Activated CD4-positive, CD25-positive, alpha-beta regulatory T cell (primary cell): Measurements from ENCODE around the gene ZFP90.

ENCODE experiments used
- DNase-seq, 4 experiments: peaks; one replicate each; lab custom pipeline; 2025; lab: John Stamatoyannopoulos, UW

The ZFP90 gene

GRCh38 chr16:68577352-68577853 lies 38.3 kb downstream of the ZFP90 start:
- no peak for DNase-seq

GRCh38 chr16:68590201-68590994 lies 51.3 kb downstream of the ZFP90 start:
- DNase-seq = peak; percentile 14 to 37 (median 28)

GRCh38 chr16:68592466-68593337 lies 53.6 kb downstream of the ZFP90 start:
- no peak for DNase-seq

- DNase-seq = no peak
These were observed 57.2 kb downstream of the ZFP90 start for GRCh38 chr16:68596266-68596665.

GRCh38 chr16:68599586-68599985 lies 60.5 kb downstream of the ZFP90 start:
- DNase-seq = no peak

GRCh38 chr16:68605746-68606145 lies 66.7 kb downstream of the ZFP90 start:
- DNase-seq = no peak

GRCh38 chr16:68607443-68607842 lies 68.4 kb downstream of the ZFP90 start:
- DNase-seq = no peak

- no peak for DNase-seq
These were observed 69.2 kb downstream of the ZFP90 start for GRCh38 chr16:68608330-68608729.

- DNase-seq = no peak
These were observed 73.9 kb downstream of the ZFP90 start for GRCh38 chr16:68612996-68613395.

GRCh38 chr16:68617734-68618133 lies 78.6 kb downstream of the ZFP90 start:
- DNase-seq = no peak
